ENCODE data around the gene RPUSD1.

RPUSD1 gene

GRCh38 chr16:830871-831570, 42.8 kb upstream of the RPUSD1 start:
- TF ChIP-seq, protein P1, sequence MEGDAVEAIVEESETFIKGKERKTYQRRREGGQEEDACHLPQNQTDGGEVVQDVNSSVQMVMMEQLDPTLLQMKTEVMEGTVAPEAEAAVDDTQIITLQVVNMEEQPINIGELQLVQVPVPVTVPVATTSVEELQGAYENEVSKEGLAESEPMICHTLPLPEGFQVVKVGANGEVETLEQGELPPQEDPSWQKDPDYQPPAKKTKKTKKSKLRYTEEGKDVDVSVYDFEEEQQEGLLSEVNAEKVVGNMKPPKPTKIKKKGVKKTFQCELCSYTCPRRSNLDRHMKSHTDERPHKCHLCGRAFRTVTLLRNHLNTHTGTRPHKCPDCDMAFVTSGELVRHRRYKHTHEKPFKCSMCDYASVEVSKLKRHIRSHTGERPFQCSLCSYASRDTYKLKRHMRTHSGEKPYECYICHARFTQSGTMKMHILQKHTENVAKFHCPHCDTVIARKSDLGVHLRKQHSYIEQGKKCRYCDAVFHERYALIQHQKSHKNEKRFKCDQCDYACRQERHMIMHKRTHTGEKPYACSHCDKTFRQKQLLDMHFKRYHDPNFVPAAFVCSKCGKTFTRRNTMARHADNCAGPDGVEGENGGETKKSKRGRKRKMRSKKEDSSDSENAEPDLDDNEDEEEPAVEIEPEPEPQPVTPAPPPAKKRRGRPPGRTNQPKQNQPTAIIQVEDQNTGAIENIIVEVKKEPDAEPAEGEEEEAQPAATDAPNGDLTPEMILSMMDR (IDR thresholded peaks at IDR 0.05; ENCODE audit: low read depth, low read length): no peak
- no peak for DNase-seq (ENCODE audit: low read depth in 2 of 2)
- no peak overlapping the region for H3K4me3 ChIP-seq (replicated peaks in 1 of 2; ENCODE audit: low read depth in 2 of 2, low read length in 2 of 2)

- TF ChIP-seq, protein P1 (IDR thresholded peaks at IDR 0.05; ENCODE audit: low read depth, low read length): no peak
- H3K4me3 ChIP-seq (replicated peaks in 1 of 2; ENCODE audit: low read depth in 2 of 2, low read length in 2 of 2): no peak overlapping the region
- DNase-seq (ENCODE audit: low read depth in 2 of 2): no peak
These were observed 42.1 kb upstream of the RPUSD1 start for GRCh38 chr16:830107-830870.

- no peak for DNase-seq (ENCODE audit: low read depth in 2 of 2)
- TF ChIP-seq, protein P1 (IDR thresholded peaks at IDR 0.05; ENCODE audit: low read depth, low read length): no peak
- H3K4me3 ChIP-seq (replicated peaks in 1 of 2; ENCODE audit: low read depth in 2 of 2, low read length in 2 of 2): no peak overlapping the region
These were observed 40.7 kb upstream of the RPUSD1 start for GRCh38 chr16:828891-829290.

DNA sequence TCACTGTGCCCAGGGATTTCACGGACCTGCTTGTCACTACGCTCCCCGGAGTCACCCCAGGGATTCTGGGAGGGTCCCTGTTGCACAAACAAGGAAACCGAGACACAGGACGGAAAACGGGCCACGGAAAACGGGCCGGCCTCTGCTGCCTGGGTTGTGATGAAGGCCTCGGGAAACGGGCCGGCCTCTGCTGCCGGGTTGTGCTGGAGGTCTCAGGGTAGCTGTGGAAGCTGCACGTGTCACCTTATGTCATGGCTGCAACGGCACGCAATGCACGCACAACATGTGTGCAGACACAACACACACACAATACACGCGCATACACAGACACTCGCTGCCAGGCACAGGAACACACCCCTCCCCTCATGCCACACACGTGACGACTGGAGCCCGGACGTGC, 39.3 kb upstream of the RPUSD1 start:
- DNase-seq (ENCODE audit: low read depth in 2 of 2): no peak
- H3K4me3 ChIP-seq (replicated peaks in 1 of 2; ENCODE audit: low read depth in 2 of 2, low read length in 2 of 2): no peak overlapping the region
- TF ChIP-seq, protein P1 (IDR thresholded peaks at IDR 0.05; ENCODE audit: low read depth, low read length): no peak

DNA sequence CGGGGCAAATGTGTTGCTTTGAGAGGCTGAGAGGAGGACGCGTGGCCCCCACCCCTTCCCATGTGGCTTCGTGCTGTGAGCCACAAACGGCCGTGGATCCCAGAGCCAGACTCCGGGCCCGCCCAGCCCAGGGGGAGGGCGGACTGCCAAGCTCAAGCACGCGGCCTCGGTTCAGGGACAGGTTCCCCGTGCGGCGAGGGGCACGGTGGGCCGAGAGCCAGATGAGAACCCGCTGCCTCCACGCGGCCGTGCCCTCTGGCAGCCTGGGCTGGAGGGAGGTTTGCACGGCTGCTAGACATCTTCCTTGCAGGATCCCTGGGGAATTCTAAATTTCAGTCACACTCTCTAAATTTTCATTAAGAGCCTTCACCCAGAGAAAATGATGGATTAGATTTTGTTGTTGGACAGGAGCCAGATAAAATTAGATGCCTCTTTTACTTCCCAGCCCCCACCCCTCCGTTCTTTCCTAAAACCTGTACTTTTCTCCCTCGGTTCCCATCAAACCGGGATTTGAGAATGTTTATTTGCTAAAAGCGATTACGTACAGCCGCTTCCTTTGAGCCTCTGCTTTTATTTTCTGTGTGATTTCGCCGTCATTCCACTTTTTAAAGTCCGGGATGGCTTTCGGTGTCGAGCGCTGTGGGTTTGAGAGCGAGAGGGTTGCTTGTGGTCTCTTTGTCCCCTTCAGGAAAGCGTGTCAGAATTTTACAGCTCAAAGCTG, 37.3 kb upstream of the RPUSD1 start:
- TF ChIP-seq, protein P1 (IDR thresholded peaks at IDR 0.05; ENCODE audit: low read depth, low read length): no peak

DNA sequence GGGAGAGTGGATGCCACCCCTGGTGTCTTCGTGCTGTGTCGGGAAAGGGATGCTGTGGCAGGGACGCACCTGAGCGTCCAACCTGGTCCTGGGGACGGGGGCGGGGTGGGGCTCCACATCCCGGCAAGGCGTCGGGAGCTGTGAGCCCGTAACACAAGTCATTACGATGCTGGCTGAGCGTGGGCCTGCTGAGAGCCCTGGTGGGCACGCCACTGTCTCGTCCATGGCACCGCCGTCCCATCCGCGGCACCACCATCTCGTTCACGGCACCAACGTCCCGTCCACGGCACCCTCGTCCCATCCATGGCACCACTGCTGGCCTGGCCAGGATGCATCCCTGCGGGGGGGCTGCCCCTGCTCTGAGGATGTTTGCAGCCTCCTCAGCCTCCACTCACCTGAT, 36.4 kb upstream of the RPUSD1 start:
- DNase-seq (ENCODE audit: low read depth in 2 of 2): no peak
- TF ChIP-seq, protein P1 (IDR thresholded peaks at IDR 0.05; ENCODE audit: low read depth, low read length): no peak
- no peak overlapping the region for H3K4me3 ChIP-seq (replicated peaks in 1 of 2; ENCODE audit: low read depth in 2 of 2, low read length in 2 of 2)

More for the DNA sequence above, 37.3 kb upstream of the RPUSD1 start:
- H3K4me3 ChIP-seq (replicated peaks in 1 of 2; ENCODE audit: low read depth in 2 of 2, low read length in 2 of 2): no peak overlapping the region
- no peak for DNase-seq (ENCODE audit: low read depth in 2 of 2)
